GM10266 (cell line): ENCODE measurements around the gene PBX1.

ENCODE experiments used
- DNase-seq: peaks from one replicate; pipeline ENCODE4 v3.0.0; 2012; ENCODE audit errors: extremely low spot score
- CTCF ChIP-seq: IDR thresholded peaks from 2 replicates; pipeline ENCODE4 v1.5.1; 2012; ENCODE audit warnings: mild to moderate bottlenecking, low read depth; ENCODE audit not compliant: control insufficient read depth, insufficient read depth; ENCODE audit errors: missing control alignments

PBX1 gene

GRCh38 chr1:164635059-164635802, 76.2 kb downstream of the PBX1 start:
- TF ChIP-seq CTCF = no peak
- no peak for DNase-seq

GRCh38 chr1:164635803-164636731, 77.1 kb downstream of the PBX1 start:
- TF ChIP-seq CTCF = no peak
- DNase-seq = no peak

- TF ChIP-seq CTCF = no peak
- DNase-seq = no peak
Measured at GRCh38 chr1:164636757-164637156, 77.8 kb downstream of the PBX1 start.

- TF ChIP-seq CTCF = no peak
- DNase-seq = no peak
Measured at GRCh38 chr1:164637461-164638375, 78.7 kb downstream of the PBX1 start.

- no peak for DNase-seq
- TF ChIP-seq CTCF = no peak
Measured at GRCh38 chr1:164638492-164639202, 79.7 kb downstream of the PBX1 start.

- DNase-seq = no peak
- TF ChIP-seq CTCF = no peak
Measured at GRCh38 chr1:164640686-164641352, 81.8 kb downstream of the PBX1 start.
